Stimulated activated CD4-positive, alpha-beta T cell treated with anti-CD3 and anti-CD28 coated beads, Interleukin-15, amount 100 ng/mL, for 48 hours (primary cell): ENCODE data around the gene TRIM32.

ENCODE experiments used
- DNase-seq, 2 donors: peaks; one replicate each; pipeline ENCODE4 v3.0.0-alpha.2; 2020; ENCODE audit warnings: low read depth in 2 of 2

The TRIM32 gene

GRCh38 chr9:116687074-116687753, at the start of gene TRIM32:
Gene TRIM32 (plus strand): TSS chr9:116687305. CDS start chr9:116697743, 10,438 bp downstream.
- peak; percentile 86 to 92 for DNase-seq

GRCh38 chr9:116639251-116639741, 47.8 kb upstream of the TRIM32 start:
- DNase-seq, result no peak

GRCh38 chr9:116641292-116642059, 45.6 kb upstream of the TRIM32 start:
- no peak for DNase-seq

- no peak for DNase-seq
These were observed 43.4 kb upstream of the TRIM32 start for GRCh38 chr9:116643691-116644090.

GRCh38 chr9:116644091-116644688, 42.9 kb upstream of the TRIM32 start:
- DNase-seq, result no peak

- DNase-seq, result no peak
These were observed 40.2 kb upstream of the TRIM32 start for GRCh38 chr9:116646661-116647514.

- no peak for DNase-seq
These were observed 39.6 kb upstream of the TRIM32 start for GRCh38 chr9:116647515-116647809.

- DNase-seq, result no peak
These were observed 33.6 kb upstream of the TRIM32 start for GRCh38 chr9:116653348-116654058.

GRCh38 chr9:116654059-116654355, 33.1 kb upstream of the TRIM32 start:
- DNase-seq, result no peak

GRCh38 chr9:116656501-116656971, 30.6 kb upstream of the TRIM32 start:
- DNase-seq, result no peak

GRCh38 chr9:116656977-116657376, 30.1 kb upstream of the TRIM32 start:
- DNase-seq, result no peak

- no peak for DNase-seq
These were observed 28.8 kb upstream of the TRIM32 start for GRCh38 chr9:116658265-116658664.

- no peak for DNase-seq
These were observed 25.8 kb upstream of the TRIM32 start for GRCh38 chr9:116661037-116661954.

GRCh38 chr9:116662646-116663310, 24.3 kb upstream of the TRIM32 start:
- DNase-seq, result no peak

- no peak for DNase-seq
These were observed 23.5 kb upstream of the TRIM32 start for GRCh38 chr9:116663581-116663980.

GRCh38 chr9:116668970-116669695, 18.0 kb upstream of the TRIM32 start:
- DNase-seq, result no peak

GRCh38 chr9:116671605-116672004, 15.5 kb upstream of the TRIM32 start:
- DNase-seq, result no peak

- DNase-seq, result no peak
These were observed 13.7 kb upstream of the TRIM32 start for GRCh38 chr9:116673375-116673774.
